Thymus (tissue), 11 donors: ENCODE data around the gene PXDN. TPM values are rescaled to one million over a fixed set of nuclear protein-coding genes. Genes with fewer than 3 reads are reported as not detected.

Experiments
- DNase-seq, 9 donors: peaks; one replicate each; pipeline ENCODE4 v3.0.0-alpha.2; 2013; ENCODE audit warnings: low spot score in 9 of 9, low read depth in 6 of 9, missing footprints in 1 of 9
- H3K27ac ChIP-seq, 2 donors: one replicate each; pipeline ENCODE4 v1.5.1; 2013; ENCODE audit warnings: control low read depth in 1 of 2, low read depth in 1 of 2, low read length in 1 of 2, mild to moderate bottlenecking in 1 of 2, moderate library complexity in 1 of 2
- H3K27me3 ChIP-seq, 2 donors: one replicate each; pipeline ENCODE4 v1.5.1; 2013; ENCODE audit warnings: low read length in 1 of 2; ENCODE audit not compliant: control insufficient read depth in 2 of 2, insufficient read depth in 1 of 2
- H3K36me3 ChIP-seq, 2 donors: one replicate each; pipeline ENCODE4 v1.5.1; 2013; ENCODE audit warnings: low read length in 1 of 2, mild to moderate bottlenecking in 1 of 2, moderate library complexity in 1 of 2; ENCODE audit not compliant: control insufficient read depth in 2 of 2, insufficient read depth in 2 of 2
- H3K4me1 ChIP-seq, 2 donors: one replicate each; pipeline ENCODE4 v1.5.1; 2013; ENCODE audit warnings: low read length in 2 of 2; ENCODE audit not compliant: control insufficient read depth in 2 of 2, insufficient read depth in 2 of 2
- H3K4me3 ChIP-seq, 2 donors: one replicate each; pipeline ENCODE4 v1.5.1; 2013; ENCODE audit warnings: low read length in 2 of 2, control low read depth in 1 of 2, mild to moderate bottlenecking in 1 of 2
- H3K9me3 ChIP-seq, 2 donors: one replicate each; pipeline ENCODE4 v1.5.1; 2013; ENCODE audit warnings: low read length in 1 of 2, mild to moderate bottlenecking in 1 of 2; ENCODE audit not compliant: control insufficient read depth in 2 of 2, insufficient read depth in 1 of 2
- WGBS: extraction: QIAGEN DNeasy Blood & Tissue Kit; methylation state at CpG from one replicate; pipeline ENCODE4 v1.1.7; 2013; 5-methylcytosine and 5-hydroxymethylcytosine counted together
- polyA plus RNA-seq: library from polyadenylated mRNA; stranded (reverse); fragments of 200-250 nt; gene quantifications from one replicate; pipeline ENCODE4 v1.2.3, GENCODE V29; 2013
- total RNA-seq: library from RNA; stranded (reverse); fragments of 120-200 nt; gene quantifications from one replicate; pipeline ENCODE4 v1.2.4, GENCODE V29; 2013
- donor health status: healthy.

PXDN gene
- total and polyA plus RNA-seq, 2 donors = 3.1 to 6.4 TPM

- no peak overlapping the region for H3K4me3 ChIP-seq
- no peaks in the 10 kb centered on the region for H3K36me3 ChIP-seq
- WGBS = 90% methylated on average over 9 of the region's 9 CpGs
- H3K27me3 ChIP-seq = peaks cover 0 to 2% of the 10 kb centered on the region in 2 donors
- H3K27ac ChIP-seq = no peak overlapping the region
- no peaks in the 10 kb centered on the region for H3K4me1 ChIP-seq
- no peak for DNase-seq
- H3K9me3 ChIP-seq = no peaks in the 10 kb centered on the region
These were observed 131.3 kb downstream of the PXDN start for GRCh38 chr2:1613078-1613445.

GRCh38 chr2:1612391-1613077 lies 131.8 kb downstream of the PXDN start:
- Histone ChIP-seq H3K27ac (no peak overlapping the region), H3K9me3 (no peaks in the 10 kb centered on the region), H3K27me3 (peaks cover 0 to 2% of the 10 kb centered on the region in 2 donors), H3K36me3 (no peaks in the 10 kb centered on the region), H3K4me3 (no peak overlapping the region), H3K4me1 (no peaks in the 10 kb centered on the region)
- WGBS = 92% methylated on average over 6 of the region's 6 CpGs
- DNase-seq = no peak

GRCh38 chr2:1611886-1612285 lies 132.4 kb downstream of the PXDN start:
- 79% methylated on average over 8 of the region's 8 CpGs for WGBS
- H3K4me3 ChIP-seq = no peak overlapping the region
- no peak overlapping the region for H3K27ac ChIP-seq
- H3K9me3 ChIP-seq = no peaks in the 10 kb centered on the region
- H3K27me3 ChIP-seq = peaks cover 0 to 2% of the 10 kb centered on the region in 2 donors
- no peaks in the 10 kb centered on the region for H3K4me1 ChIP-seq
- DNase-seq = no peak
- H3K36me3 ChIP-seq = no peaks in the 10 kb centered on the region

GRCh38 chr2:1610096-1610485 lies 134.2 kb downstream of the PXDN start:
- Histone ChIP-seq H3K27ac (no peak overlapping the region), H3K36me3 (no peaks in the 10 kb centered on the region), H3K9me3 (no peaks in the 10 kb centered on the region), H3K4me1 (no peaks in the 10 kb centered on the region), H3K4me3 (no peak overlapping the region), H3K27me3 (peaks cover 0 to 16% of the 10 kb centered on the region in 2 donors)
- no peak for DNase-seq
- WGBS = 95% methylated on average over 18 of the region's 18 CpGs

- no peaks in the 10 kb centered on the region for H3K4me1 ChIP-seq
These were observed 134.7 kb downstream of the PXDN start for GRCh38 chr2:1609485-1610095.

GRCh38 chr2:1609040-1609439 lies 135.3 kb downstream of the PXDN start:
- Histone ChIP-seq H3K4me3 (no peak overlapping the region), H3K27ac (no peak overlapping the region), H3K9me3 (no peaks in the 10 kb centered on the region), H3K36me3 (no peaks in the 10 kb centered on the region), H3K27me3 (peaks cover 0 to 17% of the 10 kb centered on the region in 2 donors), H3K4me1 (no peaks in the 10 kb centered on the region)
- WGBS = 91% methylated on average over 3 of the region's 3 CpGs
- no peak for DNase-seq

More at GRCh38 chr2:1609485-1610095, 134.7 kb downstream of the PXDN start:
- Histone ChIP-seq H3K9me3 (no peaks in the 10 kb centered on the region), H3K4me3 (no peak overlapping the region), H3K27ac (no peak overlapping the region), H3K27me3 (peaks cover 0 to 18% of the 10 kb centered on the region in 2 donors), H3K36me3 (no peaks in the 10 kb centered on the region)
- no peak for DNase-seq
- WGBS = 61% methylated on average over 12 of the region's 12 CpGs

GRCh38 chr2:1607971-1608688 lies 136.2 kb downstream of the PXDN start:
- Histone ChIP-seq H3K36me3 (no peaks in the 10 kb centered on the region), H3K27ac (no peak overlapping the region), H3K9me3 (no peaks in the 10 kb centered on the region), H3K4me3 (no peak overlapping the region), H3K27me3 (peaks cover 0 to 16% of the 10 kb centered on the region in 2 donors), H3K4me1 (no peaks in the 10 kb centered on the region)
- 89% methylated on average over 11 of the region's 11 CpGs for WGBS
- no peak for DNase-seq

GRCh38 chr2:1607236-1607920 lies 136.9 kb downstream of the PXDN start:
- H3K27ac ChIP-seq = no peak overlapping the region
- no peak overlapping the region for H3K4me3 ChIP-seq
- H3K4me1 ChIP-seq = no peaks in the 10 kb centered on the region
- no peaks in the 10 kb centered on the region for H3K9me3 ChIP-seq
- peaks cover 0 to 16% of the 10 kb centered on the region in 2 donors for H3K27me3 ChIP-seq
- 86% methylated on average over 7 of the region's 7 CpGs for WGBS
- no peak for DNase-seq
- H3K36me3 ChIP-seq = no peaks in the 10 kb centered on the region
